ENCODE data around the gene ITCH.

Gene ITCH

DNA sequence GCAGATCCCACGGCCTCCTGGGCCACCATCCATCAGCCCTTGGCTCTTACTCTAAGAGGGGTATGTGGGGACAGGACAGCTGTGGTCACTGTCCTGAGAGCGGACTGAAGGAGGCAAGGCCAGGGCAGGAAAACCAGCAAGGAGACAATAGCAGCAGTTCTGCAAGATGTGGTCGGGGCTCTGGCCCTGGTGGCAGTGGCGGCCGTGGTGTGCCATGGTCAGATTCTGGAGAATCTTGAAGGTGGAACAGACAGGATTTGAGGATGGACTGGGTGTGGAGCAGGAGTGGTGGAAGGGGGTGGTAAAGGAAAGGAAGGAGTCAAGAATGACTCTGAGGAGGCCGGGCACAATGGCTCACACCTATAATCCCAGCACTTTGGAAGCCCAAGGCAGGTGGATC lies 189.5 kb downstream of the ITCH start:
- no peaks in the 10 kb centered on the region for H3K4me1 ChIP-seq (ENCODE audit: control insufficient read depth, insufficient read depth, low read length, poor library complexity, severe bottlenecking)
- H3K36me3 ChIP-seq (ENCODE audit: control insufficient read depth, insufficient read depth, low read length) = no peaks in the 10 kb centered on the region
- H3K9me3 ChIP-seq (ENCODE audit: control insufficient read depth, low read length) = no peaks in the 10 kb centered on the region
- DNase-seq = no peak
- no peaks in the 10 kb centered on the region for H3K27me3 ChIP-seq (replicated peaks; ENCODE audit: control insufficient read depth, insufficient read depth, low read length, poor library complexity, severe bottlenecking)
- no peak overlapping the region for H3K27ac ChIP-seq (ENCODE audit: insufficient read depth, low read length, poor library complexity, severe bottlenecking)
- no peak overlapping the region for H3K4me3 ChIP-seq (ENCODE audit: insufficient read depth, low read depth, low read length, poor library complexity, severe bottlenecking)

DNA sequence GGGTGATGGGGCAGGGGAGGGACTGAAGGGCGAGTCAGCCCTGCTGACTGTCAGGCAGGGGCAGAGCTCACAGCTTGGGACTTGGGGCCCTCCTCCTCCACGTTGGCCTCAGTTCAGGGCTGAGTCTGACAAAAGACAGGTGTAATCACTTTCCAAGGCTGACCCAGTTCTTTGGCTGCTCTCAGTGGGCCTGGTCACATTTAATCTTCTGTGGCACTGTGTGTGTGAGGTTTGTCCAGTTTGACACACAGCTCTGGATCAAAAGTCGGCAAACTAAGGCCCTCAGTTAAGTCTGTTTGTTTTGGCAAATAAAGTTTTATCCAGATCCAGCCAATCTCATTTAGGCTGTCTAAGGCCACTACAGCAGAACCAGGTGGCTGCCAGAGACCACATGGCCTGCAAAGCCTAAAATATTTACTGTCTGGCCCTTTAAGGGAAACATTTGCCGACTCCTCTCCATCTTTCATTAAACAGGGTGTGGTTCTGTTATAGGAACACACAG lies 190.3 kb downstream of the ITCH start:
- Histone ChIP-seq H3K27ac (ENCODE audit: insufficient read depth, low read length, poor library complexity, severe bottlenecking) (no peak overlapping the region), H3K4me3 (ENCODE audit: insufficient read depth, low read depth, low read length, poor library complexity, severe bottlenecking) (no peak overlapping the region), H3K36me3 (ENCODE audit: control insufficient read depth, insufficient read depth, low read length) (no peaks in the 10 kb centered on the region), H3K27me3 (replicated peaks; ENCODE audit: control insufficient read depth, insufficient read depth, low read length, poor library complexity, severe bottlenecking) (no peaks in the 10 kb centered on the region), H3K9me3 (ENCODE audit: control insufficient read depth, low read length) (no peaks in the 10 kb centered on the region), H3K4me1 (ENCODE audit: control insufficient read depth, insufficient read depth, low read length, poor library complexity, severe bottlenecking) (peaks cover 3% of the 10 kb centered on the region)
- no peak for DNase-seq

DNA sequence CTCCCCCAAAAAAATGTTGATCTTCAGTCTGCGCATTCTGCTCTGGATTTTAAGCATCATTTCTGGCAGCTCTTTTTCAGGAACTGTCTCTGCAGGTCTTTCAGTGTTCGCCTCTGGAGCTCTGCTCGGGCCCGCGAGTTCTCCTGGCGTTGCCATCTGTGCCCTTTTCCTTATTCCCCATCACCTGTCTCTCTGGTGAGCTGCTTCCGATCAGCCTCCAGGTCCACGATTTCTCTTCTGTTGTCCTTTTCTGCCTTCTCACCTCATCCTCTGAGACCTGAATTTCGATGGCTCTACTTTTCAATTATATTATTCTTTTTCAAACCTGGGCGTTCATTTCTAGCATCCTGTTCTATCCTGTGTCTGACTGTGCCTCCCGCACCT lies 194.9 kb downstream of the ITCH start:
- H3K27ac ChIP-seq (ENCODE audit: insufficient read depth, low read length, poor library complexity, severe bottlenecking) = peak overlapping the region; percentile 93
- H3K36me3 ChIP-seq (ENCODE audit: control insufficient read depth, insufficient read depth, low read length) = no peaks in the 10 kb centered on the region
- peak overlapping the region; percentile 70 for H3K4me3 ChIP-seq (ENCODE audit: insufficient read depth, low read depth, low read length, poor library complexity, severe bottlenecking)
- DNase-seq = no peak
- no peaks in the 10 kb centered on the region for H3K27me3 ChIP-seq (replicated peaks; ENCODE audit: control insufficient read depth, insufficient read depth, low read length, poor library complexity, severe bottlenecking)
- H3K9me3 ChIP-seq (ENCODE audit: control insufficient read depth, low read length) = no peaks in the 10 kb centered on the region
- peaks cover 3% of the 10 kb centered on the region for H3K4me1 ChIP-seq (ENCODE audit: control insufficient read depth, insufficient read depth, low read length, poor library complexity, severe bottlenecking)

DNA sequence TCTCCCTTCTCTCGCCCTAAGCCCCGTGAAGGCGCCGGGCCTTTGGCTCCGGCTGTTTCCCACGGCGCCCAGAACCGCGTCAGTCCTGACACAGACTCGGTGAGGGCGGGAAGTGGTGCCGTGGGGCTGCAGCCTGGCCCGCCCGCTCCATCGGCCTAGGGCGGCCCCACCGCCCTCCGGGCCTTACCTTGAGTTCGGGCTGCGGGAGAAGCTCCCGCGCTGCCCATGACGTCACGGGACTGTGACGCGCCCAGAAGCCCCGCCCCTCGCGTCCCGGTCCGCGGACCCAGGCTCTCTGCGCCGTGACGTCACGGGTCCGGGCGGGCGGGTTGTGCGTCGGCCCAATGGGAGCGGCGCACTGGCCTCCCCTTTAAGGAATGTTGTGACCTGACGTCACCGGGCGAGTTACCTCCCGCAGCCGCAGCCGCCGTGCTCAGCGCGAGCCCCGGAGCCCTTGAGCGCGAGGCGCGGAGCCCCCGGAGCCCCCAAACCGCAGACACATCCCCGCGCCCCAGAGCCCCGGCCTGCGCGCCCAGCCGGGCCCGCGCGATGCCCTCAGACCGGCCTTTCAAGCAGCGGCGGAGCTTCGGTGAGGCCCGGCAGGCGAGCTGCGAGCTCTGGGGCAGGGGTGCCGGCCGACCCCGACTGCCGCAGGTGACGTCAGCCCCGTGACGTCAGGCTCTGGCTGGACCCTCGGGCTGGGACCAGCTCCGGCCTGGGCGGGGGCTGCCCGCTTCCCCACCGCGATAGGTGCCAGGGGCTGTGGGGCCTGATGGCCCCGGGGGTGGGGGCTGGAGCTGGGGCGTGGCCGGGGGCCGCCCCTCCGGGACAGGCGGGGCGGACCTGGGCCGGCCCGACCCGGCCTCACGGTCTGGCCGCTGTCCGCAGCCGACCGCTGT lies 195.5 kb downstream of the ITCH start, which contains the start of gene MAP1LC3A:
MAP1LC3A (plus strand) TSS at position 399 of the 899 bp plus-strand sequence; CDS start at position 550, 151 bp downstream.
- peak; percentile 95 to 98 (median 97) for DNase-seq
- H3K4me3 ChIP-seq (ENCODE audit: insufficient read depth, low read depth, low read length, poor library complexity, severe bottlenecking) = peak within 1 kb of the TSS; percentile 70
- no peaks in the 10 kb centered on the region for H3K36me3 ChIP-seq (ENCODE audit: control insufficient read depth, insufficient read depth, low read length)
- H3K27ac ChIP-seq (ENCODE audit: insufficient read depth, low read length, poor library complexity, severe bottlenecking) = peak within 1 kb of the TSS; percentile 93
- no peaks in the 10 kb centered on the region for H3K27me3 ChIP-seq (replicated peaks; ENCODE audit: control insufficient read depth, insufficient read depth, low read length, poor library complexity, severe bottlenecking)
- H3K4me1 ChIP-seq (ENCODE audit: control insufficient read depth, insufficient read depth, low read length, poor library complexity, severe bottlenecking) = peaks cover 3% of the 10 kb centered on the region
- H3K9me3 ChIP-seq (ENCODE audit: control insufficient read depth, low read length) = no peaks in the 10 kb centered on the region

DNA sequence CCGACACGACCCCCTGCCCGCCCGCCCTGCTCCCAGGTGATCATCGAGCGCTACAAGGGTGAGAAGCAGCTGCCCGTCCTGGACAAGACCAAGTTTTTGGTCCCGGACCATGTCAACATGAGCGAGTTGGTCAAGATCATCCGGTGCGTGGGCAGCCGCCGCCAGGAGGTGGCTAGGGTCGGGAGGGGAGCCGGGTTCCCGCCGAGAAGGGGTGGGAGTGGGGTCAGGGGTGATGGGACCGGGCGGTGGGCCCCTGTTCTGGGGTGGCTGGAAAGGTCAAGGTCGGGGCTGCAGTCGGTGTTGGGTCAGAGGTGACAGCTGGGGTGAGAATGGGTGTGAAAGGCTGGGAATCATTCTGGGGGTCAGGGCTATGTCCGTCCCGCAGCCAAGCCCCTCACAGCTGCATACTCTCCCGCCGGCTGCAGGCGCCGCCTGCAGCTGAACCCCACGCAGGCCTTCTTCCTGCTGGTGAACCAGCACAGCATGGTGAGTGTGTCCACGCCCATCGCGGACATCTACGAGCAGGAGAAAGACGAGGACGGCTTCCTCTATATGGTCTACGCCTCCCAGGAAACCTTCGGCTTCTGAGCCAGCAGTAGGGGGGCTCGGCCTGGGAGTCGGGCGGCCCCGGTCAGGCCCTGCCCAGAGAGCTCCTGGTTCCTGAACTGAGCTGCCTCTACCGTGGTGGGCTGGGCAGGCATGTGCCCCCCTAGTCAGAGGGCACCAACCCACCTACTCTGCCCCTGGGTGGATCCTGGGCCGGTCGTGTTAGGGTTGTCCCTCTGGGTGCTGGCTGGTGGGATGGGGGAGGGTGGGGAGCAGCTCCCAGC lies 196.5 kb downstream of the ITCH start:
- no peak overlapping the region for H3K4me3 ChIP-seq (ENCODE audit: insufficient read depth, low read depth, low read length, poor library complexity, severe bottlenecking)
- DNase-seq = no peak
- H3K27ac ChIP-seq (ENCODE audit: insufficient read depth, low read length, poor library complexity, severe bottlenecking) = no peak overlapping the region
- H3K4me1 ChIP-seq (ENCODE audit: control insufficient read depth, insufficient read depth, low read length, poor library complexity, severe bottlenecking) = peaks cover 3% of the 10 kb centered on the region
- no peaks in the 10 kb centered on the region for H3K27me3 ChIP-seq (replicated peaks; ENCODE audit: control insufficient read depth, insufficient read depth, low read length, poor library complexity, severe bottlenecking)
- no peaks in the 10 kb centered on the region for H3K9me3 ChIP-seq (ENCODE audit: control insufficient read depth, low read length)
- H3K36me3 ChIP-seq (ENCODE audit: control insufficient read depth, insufficient read depth, low read length) = no peaks in the 10 kb centered on the region

DNA sequence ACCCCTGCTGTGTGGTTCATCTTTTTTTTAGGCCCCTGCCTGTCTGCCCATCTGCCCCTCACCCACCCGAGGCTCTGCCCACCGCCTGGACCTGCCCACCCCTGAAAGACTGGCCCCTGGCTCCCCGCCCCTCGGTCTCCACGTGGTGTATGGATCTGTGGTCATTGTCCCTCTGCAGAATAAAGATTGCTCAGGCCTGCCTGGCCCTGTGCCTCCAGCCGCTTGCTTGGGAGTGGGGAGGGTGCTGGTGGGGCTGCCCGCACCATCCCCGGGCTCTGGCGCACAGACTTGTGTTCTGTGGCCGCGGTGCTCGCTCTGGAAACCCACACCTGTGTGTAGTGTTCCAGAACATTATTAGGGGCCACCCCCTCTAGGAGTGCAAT lies 197.1 kb downstream of the ITCH start:
- H3K27ac ChIP-seq (ENCODE audit: insufficient read depth, low read length, poor library complexity, severe bottlenecking) = no peak overlapping the region
- DNase-seq = no peak

DNA sequence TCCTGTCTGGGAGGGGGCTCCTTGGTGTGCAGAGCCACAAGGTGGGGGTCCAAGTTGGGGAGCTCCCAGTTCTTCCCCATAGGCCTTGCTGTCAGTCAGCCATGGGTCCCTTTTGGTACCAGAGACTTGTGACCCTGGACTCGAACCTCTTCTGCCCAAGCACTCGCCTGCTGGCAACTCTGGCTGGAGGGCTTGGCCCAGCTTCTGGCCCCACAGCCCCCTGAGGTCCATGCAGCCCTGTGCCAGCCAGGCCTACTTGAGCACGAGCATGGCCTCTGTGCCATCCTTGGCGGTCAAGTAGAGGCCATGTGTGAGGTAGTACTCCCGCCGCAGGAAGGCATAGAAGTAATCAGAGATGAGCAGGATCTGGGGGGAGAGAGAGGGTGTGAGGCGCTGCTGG lies 197.5 kb downstream of the ITCH start:
- Histone ChIP-seq H3K4me3 (ENCODE audit: insufficient read depth, low read depth, low read length, poor library complexity, severe bottlenecking) (no peak overlapping the region), H3K27ac (ENCODE audit: insufficient read depth, low read length, poor library complexity, severe bottlenecking) (no peak overlapping the region), H3K36me3 (ENCODE audit: control insufficient read depth, insufficient read depth, low read length) (no peaks in the 10 kb centered on the region), H3K27me3 (replicated peaks; ENCODE audit: control insufficient read depth, insufficient read depth, low read length, poor library complexity, severe bottlenecking) (no peaks in the 10 kb centered on the region), H3K9me3 (ENCODE audit: control insufficient read depth, low read length) (no peaks in the 10 kb centered on the region), H3K4me1 (ENCODE audit: control insufficient read depth, insufficient read depth, low read length, poor library complexity, severe bottlenecking) (peaks cover 3% of the 10 kb centered on the region)
- no peak for DNase-seq

More for the DNA sequence above, 197.1 kb downstream of the ITCH start:
- no peak overlapping the region for H3K4me3 ChIP-seq (ENCODE audit: insufficient read depth, low read depth, low read length, poor library complexity, severe bottlenecking)
- H3K9me3 ChIP-seq (ENCODE audit: control insufficient read depth, low read length) = no peaks in the 10 kb centered on the region
- no peaks in the 10 kb centered on the region for H3K36me3 ChIP-seq (ENCODE audit: control insufficient read depth, insufficient read depth, low read length)
- peaks cover 3% of the 10 kb centered on the region for H3K4me1 ChIP-seq (ENCODE audit: control insufficient read depth, insufficient read depth, low read length, poor library complexity, severe bottlenecking)
- H3K27me3 ChIP-seq (replicated peaks; ENCODE audit: control insufficient read depth, insufficient read depth, low read length, poor library complexity, severe bottlenecking) = no peaks in the 10 kb centered on the region

Measured in effector memory CD4-positive, alpha-beta T cell (primary cell).